Measurements from ENCODE around the gene VPS4B.
"Not testable (repeated sequence)": the region's sequence is repeated elsewhere in the genome, so short reads cannot be mapped to it uniquely, and the experiment has no call there.

Gene VPS4B

DNA sequence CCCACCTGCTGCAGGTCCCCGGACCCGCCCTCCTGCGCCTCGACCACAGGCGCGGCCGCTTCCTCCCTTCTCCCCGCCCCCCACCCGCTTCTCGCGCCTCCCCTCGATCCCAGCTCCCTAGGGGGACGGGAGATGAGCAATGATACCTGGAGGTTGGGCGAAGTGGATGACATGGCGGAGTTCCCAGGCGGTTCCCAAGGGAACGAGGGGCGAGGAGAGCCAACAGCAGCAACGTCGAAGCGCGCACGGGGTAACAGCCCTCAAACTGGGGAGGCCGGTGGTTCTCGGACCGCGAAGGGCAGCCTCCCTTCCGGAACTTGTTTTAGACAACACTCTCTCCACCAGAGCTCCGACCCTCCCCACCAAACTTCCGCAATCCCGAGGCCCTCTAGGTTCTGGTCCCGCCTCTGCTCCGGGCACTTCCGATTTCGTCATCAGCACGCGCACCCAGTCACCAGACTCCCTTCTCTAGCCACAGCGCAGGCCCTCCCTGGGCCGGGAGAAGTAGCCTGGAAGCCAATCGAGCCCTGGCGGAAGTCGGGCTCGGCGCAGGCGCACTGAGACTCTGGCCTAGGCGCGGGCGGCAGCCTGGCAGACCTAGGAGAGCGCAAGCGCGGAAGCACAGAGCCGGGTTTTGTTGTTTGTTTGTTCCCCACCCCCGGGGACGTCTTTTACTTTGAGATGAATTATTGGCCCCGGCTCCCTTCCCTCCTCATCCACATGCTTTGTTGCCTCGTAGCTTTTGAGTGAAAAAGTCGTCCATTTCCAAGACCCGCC lies at the start of gene VPS4B:
VPS4B (minus strand) TSS at position 390 of the 777 bp plus-strand sequence; CDS start at position 173, 217 bp downstream.
- Histone ChIP-seq H3K9me3 (ENCODE audit: control insufficient read depth in 1 of 2, low read length in 2 of 2) (no peaks in the 10 kb centered on the region), H3K4me1 (ENCODE audit: control insufficient read depth in 1 of 2, insufficient read depth in 2 of 2, low read length in 2 of 2) (peaks cover 13 to 20% of the 10 kb centered on the region in 2 donors), H3K36me3 (ENCODE audit: control insufficient read depth in 1 of 2, insufficient read depth in 2 of 2, low read length in 2 of 2) (peaks cover 4 to 5% of the 10 kb centered on the region in 2 donors), H3K4me3 (ENCODE audit: low read depth in 1 of 2, low read length in 2 of 2) (peak within 1 kb of the TSS; percentile 94 to 97), H3K27me3 (ENCODE audit: low read depth, low read length) (no peaks in the 10 kb centered on the region), H3K27ac (ENCODE audit: low read length) (peak within 1 kb of the TSS; percentile 97)

DNA sequence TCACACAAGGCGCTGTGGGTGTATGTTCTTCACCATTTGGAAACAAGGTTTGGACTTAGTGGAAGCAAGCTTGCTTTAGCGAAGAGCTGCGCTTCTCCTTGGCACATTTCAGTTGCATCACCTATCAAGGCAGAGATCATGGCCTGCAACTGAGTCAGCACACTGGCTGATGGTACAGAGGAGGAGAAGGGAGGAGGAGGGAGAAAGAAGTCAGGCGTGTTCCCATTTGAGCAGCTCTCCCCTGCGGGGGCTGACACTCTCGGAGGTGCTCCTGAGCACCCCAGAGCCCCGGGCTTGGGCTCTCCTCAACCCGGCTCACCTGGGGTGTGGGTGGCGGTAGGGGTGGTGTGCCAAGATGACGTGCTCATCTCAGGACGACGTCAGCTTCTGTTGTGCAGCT lies 48.5 kb upstream of the VPS4B start:
- Histone ChIP-seq H3K36me3 (ENCODE audit: control insufficient read depth in 1 of 2, insufficient read depth in 2 of 2, low read length in 2 of 2) (no peaks in the 10 kb centered on the region), H3K27me3 (ENCODE audit: low read depth, low read length) (no peaks in the 10 kb centered on the region), H3K4me3 (ENCODE audit: low read depth in 1 of 2, low read length in 2 of 2) (no peak overlapping the region), H3K4me1 (ENCODE audit: control insufficient read depth in 1 of 2, insufficient read depth in 2 of 2, low read length in 2 of 2) (no peaks in the 10 kb centered on the region), H3K27ac (ENCODE audit: low read length) (no peak overlapping the region), H3K9me3 (ENCODE audit: control insufficient read depth in 1 of 2, low read length in 2 of 2) (no peaks in the 10 kb centered on the region)

DNA sequence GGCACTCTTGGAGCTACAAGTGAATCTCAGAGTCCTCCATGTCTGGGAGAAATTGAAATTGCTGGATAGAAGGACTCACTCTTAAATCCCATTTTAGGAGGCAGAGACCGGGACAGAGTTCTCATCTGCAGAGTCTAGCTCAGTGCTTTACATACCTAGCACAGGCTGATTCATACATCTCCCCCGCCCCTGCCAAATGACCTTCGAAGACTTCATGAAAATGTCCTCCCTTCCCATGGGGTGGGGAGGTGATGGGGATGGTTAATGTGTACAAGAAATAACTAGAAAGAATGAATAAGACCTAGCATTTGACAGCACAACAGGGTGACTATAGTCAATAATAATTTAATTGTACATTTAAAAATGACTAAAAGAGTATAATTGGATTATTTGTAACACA lies 46.3 kb upstream of the VPS4B start:
- H3K27me3 ChIP-seq (ENCODE audit: low read depth, low read length): no peaks in the 10 kb centered on the region
- H3K27ac ChIP-seq (ENCODE audit: low read length): no peak overlapping the region
- H3K4me1 ChIP-seq (ENCODE audit: control insufficient read depth in 1 of 2, insufficient read depth in 2 of 2, low read length in 2 of 2): no peaks in the 10 kb centered on the region
- H3K9me3 ChIP-seq (ENCODE audit: control insufficient read depth in 1 of 2, low read length in 2 of 2): no peaks in the 10 kb centered on the region
- no peaks in the 10 kb centered on the region for H3K36me3 ChIP-seq (ENCODE audit: control insufficient read depth in 1 of 2, insufficient read depth in 2 of 2, low read length in 2 of 2)
- H3K4me3 ChIP-seq (ENCODE audit: low read depth in 1 of 2, low read length in 2 of 2): no peak overlapping the region

DNA sequence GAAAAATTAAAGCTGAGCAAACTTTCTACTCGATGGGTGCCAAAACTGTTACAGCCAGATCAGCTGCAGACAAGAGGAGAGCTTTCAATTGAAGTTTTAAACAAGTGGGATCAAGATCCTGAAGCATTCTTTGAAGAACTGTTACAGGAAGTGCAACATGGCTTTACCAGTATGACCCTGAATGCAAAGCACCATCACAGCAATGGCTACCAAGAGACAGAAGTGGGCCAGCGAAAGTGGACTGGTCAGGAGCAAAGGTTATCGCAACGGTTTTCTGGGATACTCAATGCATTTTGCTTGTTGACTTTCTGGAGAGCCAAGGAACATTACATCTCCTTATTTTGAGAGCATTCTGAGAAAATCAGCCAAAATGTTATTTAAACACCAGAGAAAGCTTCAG lies 45.4 kb upstream of the VPS4B start:
- no peaks in the 10 kb centered on the region for H3K36me3 ChIP-seq (ENCODE audit: control insufficient read depth in 1 of 2, insufficient read depth in 2 of 2, low read length in 2 of 2)
- no peak overlapping the region for H3K27ac ChIP-seq (ENCODE audit: low read length)
- H3K27me3 ChIP-seq (ENCODE audit: low read depth, low read length): no peaks in the 10 kb centered on the region
- no peak overlapping the region for H3K4me3 ChIP-seq (ENCODE audit: low read depth in 1 of 2, low read length in 2 of 2)
- H3K4me1 ChIP-seq (ENCODE audit: control insufficient read depth in 1 of 2, insufficient read depth in 2 of 2, low read length in 2 of 2): no peaks in the 10 kb centered on the region
- H3K9me3 ChIP-seq (ENCODE audit: control insufficient read depth in 1 of 2, low read length in 2 of 2): no peaks in the 10 kb centered on the region

DNA sequence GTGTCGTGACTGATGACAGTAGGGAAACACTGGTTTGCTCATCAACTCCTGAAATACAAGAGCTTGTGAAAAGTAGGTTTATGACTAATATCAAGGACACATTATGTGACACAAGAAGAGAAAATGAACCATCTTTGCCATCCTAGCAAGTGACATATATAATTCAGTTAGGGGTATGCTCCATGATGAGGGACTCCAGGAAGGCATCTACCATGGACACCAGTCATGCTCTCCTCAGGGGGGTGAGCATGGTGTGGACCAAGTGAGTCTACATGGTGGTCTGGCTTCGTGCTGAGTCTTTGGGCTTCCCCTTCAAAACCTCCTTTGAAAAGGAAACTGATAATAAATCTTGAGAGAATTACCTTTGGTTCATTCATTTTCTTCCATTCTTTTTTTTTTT lies 42.8 kb upstream of the VPS4B start:
- Histone ChIP-seq H3K36me3 (ENCODE audit: control insufficient read depth in 1 of 2, insufficient read depth in 2 of 2, low read length in 2 of 2) (no peaks in the 10 kb centered on the region), H3K27ac (ENCODE audit: low read length) (no peak overlapping the region), H3K4me1 (ENCODE audit: control insufficient read depth in 1 of 2, insufficient read depth in 2 of 2, low read length in 2 of 2) (no peaks in the 10 kb centered on the region), H3K4me3 (ENCODE audit: low read depth in 1 of 2, low read length in 2 of 2) (no peak overlapping the region), H3K9me3 (ENCODE audit: control insufficient read depth in 1 of 2, low read length in 2 of 2) (no peaks in the 10 kb centered on the region), H3K27me3 (ENCODE audit: low read depth, low read length) (no peaks in the 10 kb centered on the region)

DNA sequence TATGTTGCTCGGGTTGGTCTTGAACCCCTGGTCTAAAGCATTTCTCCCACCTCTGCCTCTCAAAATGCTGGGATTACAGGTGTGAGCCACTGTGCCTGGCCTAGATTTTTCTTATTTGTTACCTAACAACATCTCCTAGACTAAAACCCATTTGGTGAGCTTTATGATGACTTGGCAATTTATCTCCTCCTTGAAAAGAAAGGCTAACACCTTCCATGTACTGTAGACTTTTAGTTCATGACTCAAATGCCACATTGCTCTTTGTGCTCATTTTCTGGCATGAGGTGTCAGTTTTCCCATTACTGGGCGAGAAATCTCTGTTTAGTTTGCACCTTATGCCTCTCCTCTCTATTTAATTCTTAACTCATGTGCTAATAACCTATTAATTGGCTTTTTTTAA lies 42.2 kb upstream of the VPS4B start:
- H3K9me3 ChIP-seq (ENCODE audit: control insufficient read depth in 1 of 2, low read length in 2 of 2): no peaks in the 10 kb centered on the region
- no peaks in the 10 kb centered on the region for H3K27me3 ChIP-seq (ENCODE audit: low read depth, low read length)
- no peaks in the 10 kb centered on the region for H3K36me3 ChIP-seq (ENCODE audit: control insufficient read depth in 1 of 2, insufficient read depth in 2 of 2, low read length in 2 of 2)
- H3K27ac ChIP-seq (ENCODE audit: low read length): no peak overlapping the region
- no peak overlapping the region for H3K4me3 ChIP-seq (ENCODE audit: low read depth in 1 of 2, low read length in 2 of 2)
- no peaks in the 10 kb centered on the region for H3K4me1 ChIP-seq (ENCODE audit: control insufficient read depth in 1 of 2, insufficient read depth in 2 of 2, low read length in 2 of 2)

DNA sequence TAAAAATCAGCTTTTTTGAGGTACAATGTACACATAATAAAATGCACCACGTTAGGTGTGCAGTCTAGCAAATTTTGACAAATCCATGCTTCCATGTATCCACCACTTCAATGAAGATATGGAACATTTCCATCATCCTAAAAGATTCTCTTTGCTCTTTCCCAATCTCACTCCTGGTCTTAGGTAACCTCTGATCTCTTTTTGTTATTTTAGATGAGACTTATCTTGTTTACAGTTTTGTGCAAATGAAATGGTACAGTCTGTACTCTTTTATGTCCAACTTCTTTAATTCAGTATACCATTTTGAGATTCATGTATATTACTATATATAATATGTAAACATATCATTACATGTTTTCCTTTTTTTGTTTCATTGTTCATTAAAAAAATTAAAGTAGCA lies 38.1 kb upstream of the VPS4B start:
- Histone ChIP-seq H3K27me3 (ENCODE audit: low read depth, low read length) (no peaks in the 10 kb centered on the region), H3K9me3 (ENCODE audit: control insufficient read depth in 1 of 2, low read length in 2 of 2) (no peaks in the 10 kb centered on the region)

DNA sequence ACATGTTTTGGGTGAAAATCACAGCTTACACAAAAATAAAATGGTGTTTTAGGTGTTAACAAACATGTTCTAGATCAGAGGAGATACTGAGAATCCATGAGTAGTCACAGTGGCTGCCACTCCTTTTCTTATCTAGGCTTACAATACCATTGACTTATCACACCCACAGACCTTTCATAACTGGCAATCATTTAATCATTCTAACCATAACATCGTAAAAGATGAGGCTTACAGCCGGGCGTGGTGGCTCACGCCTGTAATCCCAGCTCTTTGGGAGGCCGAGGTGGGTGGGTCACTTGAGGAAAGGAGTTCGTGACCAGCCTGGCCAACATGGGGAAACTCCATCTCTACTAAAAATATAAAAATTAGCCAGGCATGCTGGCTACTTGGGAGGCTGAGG lies 35.7 kb upstream of the VPS4B start:
- Histone ChIP-seq H3K9me3 (ENCODE audit: control insufficient read depth in 1 of 2, low read length in 2 of 2) (no peaks in the 10 kb centered on the region), H3K36me3 (ENCODE audit: control insufficient read depth in 1 of 2, insufficient read depth in 2 of 2, low read length in 2 of 2) (no peaks in the 10 kb centered on the region), H3K27ac (ENCODE audit: low read length) (no peak overlapping the region), H3K27me3 (ENCODE audit: low read depth, low read length) (no peaks in the 10 kb centered on the region), H3K4me3 (ENCODE audit: low read depth in 1 of 2, low read length in 2 of 2) (no peak overlapping the region), H3K4me1 (ENCODE audit: control insufficient read depth in 1 of 2, insufficient read depth in 2 of 2, low read length in 2 of 2) (no peaks in the 10 kb centered on the region)

More for the DNA sequence above, 38.1 kb upstream of the VPS4B start:
- H3K4me1 ChIP-seq (ENCODE audit: control insufficient read depth in 1 of 2, insufficient read depth in 2 of 2, low read length in 2 of 2): no peaks in the 10 kb centered on the region
- H3K4me3 ChIP-seq (ENCODE audit: low read depth in 1 of 2, low read length in 2 of 2): no peak overlapping the region
- no peaks in the 10 kb centered on the region for H3K36me3 ChIP-seq (ENCODE audit: control insufficient read depth in 1 of 2, insufficient read depth in 2 of 2, low read length in 2 of 2)
- no peak overlapping the region for H3K27ac ChIP-seq (ENCODE audit: low read length)

DNA sequence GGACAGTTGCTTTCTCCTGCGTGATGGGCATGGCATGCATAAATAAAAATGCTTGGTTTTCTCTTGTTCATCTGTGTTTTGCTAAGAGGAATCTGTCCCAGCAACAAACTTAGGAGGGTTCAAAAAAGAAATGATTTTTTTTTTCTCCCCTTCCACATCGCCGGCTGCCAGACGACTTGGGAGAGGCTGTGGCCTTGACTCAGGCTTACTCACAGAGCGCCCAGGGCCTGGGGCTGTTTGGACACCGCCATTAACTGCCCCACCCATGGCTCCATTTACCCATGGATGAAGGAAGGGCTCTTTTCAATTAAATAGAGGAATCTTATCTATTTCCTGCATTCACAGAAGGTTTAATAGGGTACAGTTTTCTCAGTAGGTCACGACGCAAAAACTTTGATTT lies 32.2 kb upstream of the VPS4B start:
- Histone ChIP-seq H3K4me1 (ENCODE audit: control insufficient read depth in 1 of 2, insufficient read depth in 2 of 2, low read length in 2 of 2) (peaks cover 0 to 10% of the 10 kb centered on the region in 2 donors), H3K36me3 (ENCODE audit: control insufficient read depth in 1 of 2, insufficient read depth in 2 of 2, low read length in 2 of 2) (no peaks in the 10 kb centered on the region), H3K4me3 (ENCODE audit: low read depth in 1 of 2, low read length in 2 of 2) (no peak overlapping the region), H3K27ac (ENCODE audit: low read length) (no peak overlapping the region), H3K9me3 (ENCODE audit: control insufficient read depth in 1 of 2, low read length in 2 of 2) (no peaks in the 10 kb centered on the region), H3K27me3 (ENCODE audit: low read depth, low read length) (no peaks in the 10 kb centered on the region)

DNA sequence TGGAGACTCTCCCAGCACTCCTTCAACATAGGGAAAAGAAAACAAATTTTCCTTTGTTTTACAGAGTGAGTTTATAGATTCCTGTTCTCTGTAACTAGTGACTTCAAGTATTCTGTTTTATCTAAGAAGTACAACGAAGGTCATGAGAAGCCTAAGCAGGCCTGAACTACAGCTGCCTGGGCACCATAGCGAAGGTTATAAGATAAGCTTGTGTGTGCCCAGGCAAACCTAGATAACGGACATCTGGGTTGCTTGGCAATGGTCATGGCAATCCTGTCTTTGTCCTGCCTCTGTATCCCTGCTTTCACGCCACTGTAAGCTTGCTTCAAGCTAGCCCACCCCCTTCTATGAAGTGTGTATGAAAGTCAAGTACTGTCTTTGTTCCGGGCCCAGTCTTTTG lies 30.5 kb upstream of the VPS4B start:
- not testable (repeated sequence) for H3K4me1 ChIP-seq (ENCODE audit: control insufficient read depth in 1 of 2, insufficient read depth in 2 of 2, low read length in 2 of 2); H3K27me3 ChIP-seq (ENCODE audit: low read depth, low read length); H3K4me3 ChIP-seq (ENCODE audit: low read depth in 1 of 2, low read length in 2 of 2); H3K9me3 ChIP-seq (ENCODE audit: control insufficient read depth in 1 of 2, low read length in 2 of 2); H3K27ac ChIP-seq (ENCODE audit: low read length); H3K36me3 ChIP-seq (ENCODE audit: control insufficient read depth in 1 of 2, insufficient read depth in 2 of 2, low read length in 2 of 2)

DNA sequence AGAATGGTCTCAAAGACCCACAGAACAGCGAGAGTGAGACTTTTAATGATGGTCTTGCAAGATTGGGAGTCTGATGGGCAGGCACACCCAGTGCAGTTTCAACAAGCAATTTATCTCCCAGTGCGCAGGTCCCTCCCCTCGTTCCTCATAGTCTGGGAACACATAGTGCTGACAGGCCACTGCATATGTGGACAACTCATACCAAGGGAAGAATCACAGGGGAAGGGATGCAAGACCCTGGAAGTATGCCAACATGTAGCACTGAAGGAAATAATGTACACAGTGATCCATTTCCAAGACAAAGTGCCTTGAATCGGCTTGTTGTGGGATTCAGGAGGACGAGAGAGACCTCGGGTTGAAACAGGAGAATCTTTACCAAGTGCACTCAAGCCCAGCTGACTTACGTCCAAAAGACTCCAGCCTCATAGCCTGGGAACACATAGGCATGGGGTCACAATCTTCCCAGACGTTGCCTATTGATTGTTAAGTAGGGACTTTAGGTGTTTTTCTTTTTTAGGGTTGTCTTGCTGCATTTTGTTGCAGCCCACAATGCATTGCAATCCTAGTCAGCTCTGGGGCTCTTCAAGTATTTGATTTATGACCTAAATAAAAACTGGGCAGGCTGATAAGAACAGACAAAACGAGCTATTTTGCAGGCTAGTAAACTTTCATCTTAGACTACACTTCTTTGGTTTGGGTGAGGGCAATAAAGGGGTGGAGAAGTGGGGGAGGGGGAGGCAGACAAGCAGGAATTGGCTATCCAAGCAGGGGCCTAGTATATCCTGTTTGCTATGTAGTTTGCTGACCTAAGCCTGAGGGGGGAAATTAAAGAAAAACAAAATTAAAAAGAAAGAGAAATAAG lies 29.8 kb upstream of the VPS4B start:
- no peaks in the 10 kb centered on the region for H3K9me3 ChIP-seq (ENCODE audit: control insufficient read depth in 1 of 2, low read length in 2 of 2)
- peaks cover 0 to 10% of the 10 kb centered on the region in 2 donors for H3K4me1 ChIP-seq (ENCODE audit: control insufficient read depth in 1 of 2, insufficient read depth in 2 of 2, low read length in 2 of 2)
- no peak overlapping the region for H3K4me3 ChIP-seq (ENCODE audit: low read depth in 1 of 2, low read length in 2 of 2)
- H3K36me3 ChIP-seq (ENCODE audit: control insufficient read depth in 1 of 2, insufficient read depth in 2 of 2, low read length in 2 of 2): no peaks in the 10 kb centered on the region
- no peaks in the 10 kb centered on the region for H3K27me3 ChIP-seq (ENCODE audit: low read depth, low read length)
- H3K27ac ChIP-seq (ENCODE audit: low read length): no peak overlapping the region
